Fibroblast of peridontal ligament (primary cell): ENCODE data around the gene HPSE2.
"Not testable (repeated sequence)": the region's sequence is repeated elsewhere in the genome, so short reads cannot be mapped to it uniquely, and the experiment has no call there.

Experiments used
- DNase-seq: peaks from one replicate; pipeline ENCODE4 v3.0.0-alpha.2; 2010; ENCODE audit errors: extremely low read depth

HPSE2 gene

DNA sequence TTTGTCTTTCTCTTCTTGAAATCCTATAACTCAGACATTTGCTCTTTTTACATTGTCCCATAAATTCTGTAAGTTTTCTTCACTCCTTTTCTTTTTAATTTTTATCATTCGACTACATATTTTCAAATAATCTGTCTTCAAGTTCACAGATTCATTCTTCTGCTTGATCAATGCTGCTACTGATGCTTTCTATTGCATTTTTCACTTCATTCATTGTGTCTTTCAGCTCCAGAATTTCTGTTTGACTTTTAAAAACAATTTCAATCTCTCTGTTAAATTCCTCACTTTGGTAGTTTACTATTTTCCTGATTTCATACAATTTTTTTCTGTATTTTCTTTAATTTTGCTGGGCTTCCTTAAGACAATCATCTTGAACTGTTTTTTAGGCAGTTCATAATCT, 230.4 kb downstream of the HPSE2 start:
- DNase-seq, result no peak

DNA sequence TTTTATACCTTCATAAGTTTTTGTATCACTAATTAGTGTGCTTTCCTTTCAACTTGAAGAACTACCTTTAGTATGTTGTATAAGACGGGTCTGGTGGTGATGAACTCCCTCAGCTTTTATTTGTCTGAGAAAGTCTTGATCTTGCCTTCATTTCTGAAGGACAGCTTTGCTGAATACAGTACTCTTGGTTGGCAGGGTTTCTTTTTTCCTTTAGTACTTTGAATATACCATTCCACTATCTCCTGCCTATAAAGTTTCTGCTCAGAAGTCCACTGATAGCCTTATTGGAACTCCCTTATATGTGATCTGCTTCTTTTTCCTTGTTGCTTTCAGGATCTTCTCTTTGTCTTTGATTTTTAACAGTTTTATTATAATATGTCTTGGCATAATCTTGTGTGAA, 230.9 kb downstream of the HPSE2 start:
- DNase-seq, result no peak

DNA sequence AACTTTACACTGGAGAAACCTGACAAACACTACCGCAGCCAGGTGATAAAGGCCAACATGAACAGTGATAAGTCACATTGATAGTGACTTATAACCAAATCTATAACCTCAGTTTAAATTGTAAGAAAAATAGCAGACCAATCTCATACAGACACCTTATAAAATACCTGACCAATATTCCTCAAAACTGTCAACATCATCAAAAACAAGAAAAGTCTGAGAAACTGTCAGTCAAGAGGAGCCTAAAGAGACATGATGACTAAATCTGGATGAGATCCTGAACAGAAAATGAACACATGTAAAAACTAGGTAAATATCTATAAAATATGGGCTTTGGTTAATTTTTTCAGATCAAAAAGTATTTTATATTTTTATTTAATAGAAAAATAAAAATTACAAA, 233.3 kb downstream of the HPSE2 start:
- no peak for DNase-seq

DNA sequence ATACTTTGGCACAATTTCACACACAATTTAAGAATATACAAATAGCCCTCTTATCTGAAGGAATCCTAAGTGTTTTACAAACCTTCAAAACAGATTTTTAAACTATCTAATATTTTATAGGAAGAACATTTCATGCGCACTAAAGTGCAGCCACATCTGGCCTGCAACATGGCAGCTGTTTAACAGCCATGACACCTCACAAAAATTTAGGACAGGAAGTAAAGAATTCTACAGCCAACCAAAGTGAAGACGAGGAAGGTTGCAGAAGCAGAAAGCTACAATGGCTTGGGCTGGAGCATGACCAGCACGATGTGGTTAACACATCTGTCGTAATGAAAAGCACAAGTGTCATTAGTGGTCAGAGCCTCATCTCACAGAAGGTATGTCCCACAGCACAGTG, 238.1 kb downstream of the HPSE2 start:
- DNase-seq, result no peak

DNA sequence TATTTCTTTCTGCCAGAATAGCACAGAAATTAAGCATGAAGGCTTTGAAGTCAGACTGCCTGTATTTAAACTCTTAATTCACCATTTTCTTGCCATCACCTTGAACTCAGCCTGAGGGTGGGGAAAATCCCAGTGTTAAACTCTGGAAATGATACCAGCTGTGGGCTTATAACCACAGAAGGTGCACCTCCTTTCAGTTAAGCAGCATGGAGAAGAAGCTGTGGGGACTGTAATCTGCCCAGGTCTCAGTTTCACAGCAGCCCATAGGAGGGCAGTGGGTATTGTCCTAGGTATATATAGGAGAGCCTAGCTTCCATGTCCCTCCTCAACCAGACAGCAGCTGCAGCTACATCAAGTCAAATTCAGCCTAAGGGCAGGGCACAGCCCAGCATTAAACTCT, 241.6 kb downstream of the HPSE2 start:
- DNase-seq, result no peak

DNA sequence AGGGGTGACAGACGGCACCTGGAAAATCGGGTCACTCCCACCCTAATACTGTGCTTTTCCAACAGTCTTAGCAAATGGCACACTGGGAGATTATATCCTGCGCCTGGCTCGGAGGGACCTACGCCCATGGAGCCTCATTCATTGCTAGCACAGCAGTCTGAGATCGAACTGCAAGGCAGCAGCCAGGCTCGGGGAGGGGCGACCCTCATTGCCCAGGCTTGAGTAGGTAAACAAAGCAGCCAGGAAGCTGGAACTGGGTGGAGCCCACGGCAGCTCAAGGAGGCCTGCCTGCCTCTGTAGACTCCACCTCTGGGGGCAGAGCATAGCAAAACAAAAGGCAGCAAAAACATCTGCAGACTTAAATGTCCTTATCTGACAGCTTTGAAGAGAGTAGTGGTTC, 251.9 kb downstream of the HPSE2 start:
- not testable (repeated sequence) for DNase-seq

DNA sequence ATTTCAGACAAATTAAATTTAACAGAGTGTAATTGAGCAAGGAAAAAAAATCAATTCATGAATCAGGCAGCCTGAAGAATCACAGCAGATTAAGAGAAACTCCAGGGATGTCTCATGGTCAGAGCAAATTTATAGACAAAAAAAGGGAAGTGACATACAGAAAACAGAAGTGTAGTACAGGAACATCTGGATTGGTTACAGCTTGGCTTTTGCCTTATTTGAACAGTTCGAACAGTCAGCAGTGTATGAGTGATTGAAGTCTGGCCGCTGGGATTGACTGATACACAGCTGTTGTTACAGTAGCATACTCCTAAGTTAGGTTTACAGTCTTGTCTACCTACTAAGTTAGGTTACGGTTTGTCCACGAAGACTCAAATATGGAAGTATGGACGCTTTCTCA, 255.3 kb downstream of the HPSE2 start:
- DNase-seq, result no peak

DNA sequence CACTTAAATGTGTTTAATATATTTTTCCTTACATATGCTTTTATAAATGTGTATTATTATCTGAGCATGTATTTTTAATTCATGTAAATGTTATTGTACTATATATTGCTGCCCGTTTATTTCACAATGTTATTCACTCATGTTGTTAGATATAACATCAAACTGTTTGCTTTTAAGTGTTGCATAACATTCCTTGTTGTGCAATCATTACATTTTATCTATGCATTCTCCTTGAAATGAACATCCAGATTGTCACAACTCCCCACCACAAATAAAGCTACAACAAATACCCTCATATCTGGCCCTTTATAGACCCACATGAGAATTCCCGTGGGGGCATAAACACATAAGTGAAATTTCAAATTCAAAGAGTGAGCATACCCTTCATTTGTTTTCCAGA, 264.2 kb downstream of the HPSE2 start:
- no peak for DNase-seq

DNA sequence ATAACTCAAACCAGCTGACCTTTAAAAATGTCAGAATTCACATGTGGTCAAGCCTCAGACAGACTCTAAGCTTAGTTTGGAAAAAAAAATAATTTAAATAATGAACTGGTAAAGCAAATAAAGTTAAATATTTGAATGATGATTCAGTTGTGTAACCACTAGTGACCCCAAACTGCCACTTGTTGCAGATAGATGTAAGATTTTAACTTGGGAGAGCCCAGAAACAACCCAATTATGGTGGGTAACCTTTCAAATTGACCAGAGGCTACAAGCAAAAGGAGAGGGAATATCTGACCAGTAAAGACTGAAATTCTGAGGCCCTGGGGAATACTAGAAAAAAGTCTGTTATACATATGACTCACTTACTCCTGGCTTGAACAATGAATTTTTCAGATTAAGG, 268.1 kb downstream of the HPSE2 start:
- no peak for DNase-seq

DNA sequence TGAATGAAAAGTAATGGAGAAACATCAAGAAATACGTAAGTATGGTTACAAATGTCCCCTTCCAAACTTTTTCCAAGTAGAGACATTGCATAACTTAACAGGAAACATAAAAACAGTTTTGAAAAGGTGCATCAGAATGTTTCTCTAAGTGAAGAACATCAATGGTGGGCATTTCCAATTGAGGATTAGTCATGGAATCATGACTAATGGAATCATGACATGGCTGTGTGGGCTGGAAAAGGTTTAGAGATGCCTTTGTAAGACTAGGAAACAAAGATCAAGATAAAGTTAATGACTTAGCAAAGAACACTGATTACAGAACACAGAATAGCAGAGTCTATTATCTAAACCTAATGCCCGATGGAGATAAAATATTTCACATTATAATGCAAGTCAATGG, 272.0 kb downstream of the HPSE2 start:
- DNase-seq, result no peak

DNA sequence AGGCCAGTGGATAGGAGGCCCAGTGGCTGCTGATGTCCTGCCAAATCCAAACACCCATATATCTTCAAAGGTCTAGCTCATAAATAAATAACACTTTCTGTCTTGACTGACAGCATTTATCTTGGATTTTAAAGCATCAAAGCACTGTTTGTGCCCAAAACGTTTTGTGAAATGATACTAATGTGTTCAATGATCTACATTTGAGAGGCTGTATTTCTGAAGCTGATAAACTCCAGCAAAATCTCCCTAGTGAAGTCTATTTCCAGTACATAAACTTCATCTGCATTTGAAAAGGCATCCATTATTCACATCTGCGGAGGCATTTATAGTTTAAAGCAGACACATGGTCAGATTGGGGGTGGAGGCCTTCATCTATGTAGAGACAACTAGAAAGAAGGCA, 276.3 kb downstream of the HPSE2 start:
- DNase-seq, result no peak

DNA sequence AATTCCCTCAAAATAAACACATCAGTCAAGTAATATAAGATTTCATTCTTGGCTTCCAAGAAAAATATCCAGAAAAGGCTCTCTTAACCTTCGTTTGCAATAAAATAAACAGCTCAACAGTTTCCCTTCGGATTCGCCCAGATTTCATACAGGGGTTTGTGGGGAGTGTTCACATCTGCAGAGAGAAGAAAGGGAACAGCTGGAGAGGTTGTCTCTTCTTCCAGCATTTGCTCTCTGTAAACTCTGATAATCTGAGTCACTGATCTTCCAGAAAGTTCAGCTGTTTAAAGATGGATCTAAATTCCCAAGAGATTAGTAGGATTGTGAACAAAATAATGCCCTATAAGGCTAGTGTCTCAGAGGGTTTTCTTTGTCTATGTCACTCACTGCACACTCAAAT, 277.9 kb downstream of the HPSE2 start:
- no peak for DNase-seq

DNA sequence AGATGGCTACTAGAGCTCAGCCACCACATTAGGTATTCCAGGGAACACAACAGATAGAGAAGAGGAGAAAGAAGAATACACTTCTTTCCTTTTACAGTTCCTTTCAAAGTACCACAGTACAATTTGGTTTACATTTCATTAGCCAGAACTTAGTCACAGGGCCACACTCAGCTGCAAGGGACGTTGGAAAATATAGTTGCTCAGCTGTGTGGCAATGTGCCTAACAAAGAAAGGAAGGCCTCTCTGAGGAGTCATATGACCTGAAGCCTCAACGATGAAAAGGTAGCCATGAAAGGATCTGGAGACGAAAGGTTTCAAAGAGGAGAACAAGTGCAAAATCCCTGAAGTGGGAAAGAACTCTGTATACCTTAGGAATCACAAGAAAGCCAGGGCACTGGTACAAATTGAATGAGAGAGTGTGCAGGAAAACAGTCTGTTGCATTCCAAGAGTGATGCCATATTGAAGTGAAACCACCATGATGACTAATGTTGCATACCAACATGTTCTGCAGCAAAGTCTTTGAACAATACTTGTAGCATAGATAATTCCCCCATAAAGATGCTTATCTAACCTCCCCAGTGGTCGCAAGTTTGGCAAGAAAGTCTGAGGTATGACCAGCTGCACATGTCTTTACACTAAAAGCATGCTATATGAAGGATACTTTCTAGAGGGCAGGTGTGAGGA, 278.9 kb downstream of the HPSE2 start:
- DNase-seq, result no peak

DNA sequence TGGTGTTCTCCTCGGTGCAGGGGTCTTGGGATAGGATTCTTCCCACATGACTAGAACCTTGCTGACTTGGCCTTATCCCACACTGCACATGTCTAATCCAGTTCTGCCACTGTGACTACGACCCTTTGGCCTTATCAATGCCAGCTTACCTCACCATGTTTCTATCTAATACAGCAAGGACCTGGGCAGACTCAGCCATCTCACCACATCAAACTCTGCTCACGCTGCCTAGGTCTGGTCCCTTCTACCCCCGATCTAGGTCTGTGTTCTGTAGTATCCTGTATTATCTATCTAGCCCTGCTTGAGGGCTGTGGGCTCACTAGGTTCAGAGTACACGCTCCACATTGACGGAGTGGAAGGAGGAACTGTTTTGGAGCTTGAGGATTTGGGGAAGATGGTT, 282.4 kb downstream of the HPSE2 start:
- no peak for DNase-seq

DNA sequence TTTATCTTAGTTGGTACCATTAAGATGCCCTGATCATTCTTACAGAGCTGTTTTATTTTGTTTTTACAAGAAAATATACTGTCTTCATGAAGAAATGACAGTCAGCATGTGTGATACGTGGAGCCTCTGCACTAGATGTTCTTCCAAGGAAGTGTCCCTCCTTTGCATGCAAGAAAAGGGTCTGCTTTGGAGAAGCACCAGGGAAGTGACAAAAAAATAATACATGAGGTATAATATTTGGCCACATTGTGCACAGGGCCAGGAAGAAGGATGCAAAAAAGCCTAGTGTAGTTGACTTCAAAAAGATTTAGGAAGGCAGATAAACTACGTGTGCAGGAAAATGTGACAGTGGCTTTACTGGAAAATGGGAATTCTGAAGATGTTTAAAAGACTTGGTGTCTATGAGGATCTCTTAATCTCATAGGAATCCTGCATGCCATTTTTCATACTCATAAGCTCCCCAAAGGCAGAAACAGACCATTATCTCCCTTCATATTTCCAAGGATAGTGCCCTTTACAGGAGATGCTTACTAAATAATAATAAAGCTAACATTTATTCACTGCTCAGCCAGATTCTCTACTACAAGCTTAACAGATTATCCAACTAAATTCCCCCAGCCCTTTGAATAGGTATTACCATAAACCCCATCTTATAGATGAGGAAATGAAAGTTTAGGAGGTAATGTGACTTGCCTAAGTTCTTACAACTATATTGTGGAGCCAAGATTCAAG, 284.2 kb downstream of the HPSE2 start:
- no peak for DNase-seq

DNA sequence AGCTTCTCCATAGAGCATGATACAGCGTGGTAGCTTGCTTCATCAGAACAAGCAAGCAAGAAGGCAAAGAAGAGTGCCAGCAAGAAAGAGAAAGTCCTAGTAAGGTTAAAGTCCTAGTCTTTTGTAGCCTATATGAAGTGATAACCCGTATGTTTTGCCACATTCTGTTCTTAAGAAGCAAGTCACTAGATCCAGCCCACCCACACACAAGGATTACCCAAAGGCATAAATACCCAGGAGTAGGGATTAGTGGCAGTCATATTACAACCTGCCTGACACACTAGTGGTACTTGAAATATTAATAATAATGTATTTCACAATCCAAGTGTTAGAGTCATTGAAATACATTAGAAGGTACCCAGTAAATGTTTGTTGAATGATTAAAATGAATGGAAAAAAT, 285.5 kb downstream of the HPSE2 start:
- DNase-seq, result no peak

DNA sequence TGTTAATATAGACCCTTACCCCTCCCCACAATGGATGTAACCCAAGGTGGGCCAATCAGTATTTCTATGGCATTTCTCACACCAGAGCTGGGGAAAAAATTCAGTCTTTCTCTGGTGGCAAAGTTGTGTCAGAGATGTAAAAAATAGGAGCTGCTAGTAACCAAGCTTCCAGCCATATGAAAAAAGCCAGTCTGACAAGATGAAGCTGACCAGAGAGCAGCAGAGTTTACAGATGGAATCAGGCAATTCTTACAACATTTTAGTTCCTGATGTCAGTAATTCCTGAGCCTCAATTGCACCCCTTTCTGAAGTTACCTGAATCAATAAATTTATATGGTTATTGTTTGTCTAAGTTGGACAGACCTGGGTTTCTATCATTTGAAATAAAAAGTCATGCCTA, 286.3 kb downstream of the HPSE2 start:
- no peak for DNase-seq

DNA sequence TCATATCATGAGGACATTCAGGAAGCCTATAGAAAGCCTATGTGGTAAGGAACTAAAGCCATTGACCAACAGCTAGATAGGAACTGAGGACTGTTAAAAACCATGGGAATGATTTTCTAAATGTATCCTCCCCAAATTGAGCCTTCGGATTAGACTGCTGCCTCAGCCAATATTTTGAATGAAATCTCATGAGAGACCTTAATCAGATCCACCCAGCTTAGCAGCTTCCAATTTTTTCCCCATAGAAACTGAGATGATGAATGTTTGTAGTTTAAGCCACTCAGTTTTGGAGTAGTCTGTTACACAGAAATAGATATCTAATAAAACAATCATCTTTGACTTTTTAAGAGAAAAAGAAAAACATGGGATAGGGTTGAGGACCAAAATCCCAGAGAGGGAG, 292.0 kb downstream of the HPSE2 start:
- no peak for DNase-seq

DNA sequence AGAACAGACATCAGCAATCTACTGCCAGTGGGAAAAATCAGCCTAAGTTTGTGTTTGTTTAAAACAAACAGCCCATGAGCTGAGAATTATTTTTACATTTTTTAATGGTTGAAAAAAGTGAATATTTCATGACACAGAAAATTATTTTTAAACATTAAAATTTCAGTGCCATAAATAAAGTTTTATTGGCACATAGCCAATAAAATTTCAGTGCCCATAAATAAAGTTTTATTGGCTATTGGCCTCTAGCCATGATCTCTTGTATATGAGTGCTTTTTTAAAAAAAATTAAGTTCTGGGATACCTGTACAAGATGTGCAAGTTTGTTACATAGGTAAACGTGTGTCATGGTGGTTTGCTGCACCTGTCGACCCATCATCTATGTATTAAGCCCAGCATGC, 305.9 kb downstream of the HPSE2 start:
- no peak for DNase-seq

DNA sequence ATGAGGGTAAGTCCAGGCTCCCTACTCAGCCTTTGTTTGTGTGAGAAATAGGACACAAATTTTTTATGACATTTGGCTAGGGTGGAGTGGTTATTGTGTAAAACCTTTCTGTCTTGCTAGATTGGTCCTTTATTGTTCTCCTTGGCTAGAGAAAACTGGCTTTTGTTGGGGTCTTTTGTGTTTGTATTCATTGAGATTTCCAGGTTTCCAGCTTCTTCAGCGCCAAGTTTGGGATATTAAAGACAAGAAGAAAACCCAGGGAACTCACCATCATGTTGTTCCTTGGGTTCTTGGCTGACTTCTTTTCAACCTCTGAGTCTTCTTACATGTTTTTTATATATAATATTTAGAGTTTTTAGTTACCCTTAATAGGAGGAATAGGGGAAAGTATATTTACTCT, 310.0 kb downstream of the HPSE2 start:
- DNase-seq, result no peak

DNA sequence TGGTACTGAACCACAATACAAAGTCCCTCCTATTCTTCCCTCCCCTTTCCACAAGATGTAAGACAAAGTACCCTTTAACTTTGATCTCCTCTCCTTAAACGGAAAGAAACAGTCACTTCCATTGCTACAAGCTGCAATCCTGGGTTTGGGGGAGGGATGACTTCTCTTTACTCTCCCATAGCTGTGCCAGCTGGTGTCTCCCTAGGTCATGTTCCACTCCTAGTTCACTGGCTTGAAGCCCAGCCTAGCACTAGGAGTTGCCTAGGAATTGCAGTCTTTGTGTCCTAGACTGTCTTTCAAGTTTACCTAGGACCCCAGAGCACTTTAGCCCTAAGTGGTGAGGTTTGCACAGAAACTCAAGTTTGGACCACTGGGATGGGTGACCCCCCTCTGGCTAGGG, 311.1 kb downstream of the HPSE2 start:
- DNase-seq, result no peak

DNA sequence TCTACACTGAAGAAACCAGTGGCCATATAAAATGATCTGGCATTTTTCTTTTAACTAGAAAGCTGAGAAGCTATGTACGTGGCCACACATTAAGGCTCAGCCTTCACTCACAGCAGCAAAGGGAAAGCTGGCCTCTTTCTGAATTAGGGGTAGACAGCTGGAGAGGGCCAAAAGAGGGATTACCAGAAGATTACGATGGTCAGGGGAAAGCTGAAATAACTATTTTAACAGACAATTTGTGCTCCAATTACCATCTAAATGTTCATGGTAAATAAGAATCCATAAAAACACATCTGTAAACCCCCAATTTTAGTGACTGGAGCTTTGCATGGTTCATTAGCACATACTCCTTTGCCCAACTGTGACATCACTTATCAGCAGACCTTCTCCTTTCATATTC, 314.3 kb downstream of the HPSE2 start:
- no peak for DNase-seq

DNA sequence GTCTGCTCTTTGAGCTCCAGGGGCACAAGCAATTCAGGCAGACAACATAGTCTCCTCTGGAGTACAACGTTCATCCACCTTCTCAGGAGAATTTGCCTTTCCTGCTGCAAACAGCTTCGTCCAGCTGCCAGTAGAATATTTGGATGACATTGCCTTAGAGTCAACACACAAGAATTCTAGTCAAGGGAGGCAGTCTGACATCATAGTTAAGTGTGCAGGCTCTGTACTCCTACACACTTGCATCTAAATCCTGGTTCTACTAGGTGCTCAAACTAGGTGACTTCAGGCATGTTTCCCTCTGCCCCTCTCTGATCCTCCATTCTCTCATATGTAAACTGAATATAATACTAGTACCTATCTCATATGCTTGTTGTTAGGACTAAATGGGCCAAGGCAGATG, 314.8 kb downstream of the HPSE2 start:
- DNase-seq, result no peak

DNA sequence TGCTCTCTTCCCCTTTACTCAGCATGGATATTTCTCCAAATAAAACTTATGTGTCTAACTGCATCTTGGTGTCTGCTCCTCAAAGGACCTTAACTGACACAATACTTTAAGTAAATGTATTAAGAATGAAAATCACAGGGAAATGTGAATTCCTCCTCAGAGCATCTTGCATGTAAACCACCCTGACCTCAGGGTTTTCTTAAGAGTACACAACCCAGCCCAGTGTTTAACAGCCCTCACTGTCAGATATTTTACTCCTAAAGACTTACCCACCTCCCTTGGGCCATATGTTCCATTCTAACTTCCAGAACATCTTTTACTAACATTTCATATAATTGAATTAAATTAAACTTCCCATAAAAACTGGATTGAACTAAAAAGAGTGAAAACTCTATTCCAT, 315.3 kb downstream of the HPSE2 start:
- DNase-seq, result no peak
